ENCODE results near the gene PLXDC1. TPM values are rescaled to one million over a fixed set of nuclear protein-coding genes. Genes with fewer than 3 reads are reported as not detected.

PLXDC1 gene
- total RNA-seq, 6 experiments from 2014 or later = 0.11 to 1.6 (median 0.54) TPM

DNA sequence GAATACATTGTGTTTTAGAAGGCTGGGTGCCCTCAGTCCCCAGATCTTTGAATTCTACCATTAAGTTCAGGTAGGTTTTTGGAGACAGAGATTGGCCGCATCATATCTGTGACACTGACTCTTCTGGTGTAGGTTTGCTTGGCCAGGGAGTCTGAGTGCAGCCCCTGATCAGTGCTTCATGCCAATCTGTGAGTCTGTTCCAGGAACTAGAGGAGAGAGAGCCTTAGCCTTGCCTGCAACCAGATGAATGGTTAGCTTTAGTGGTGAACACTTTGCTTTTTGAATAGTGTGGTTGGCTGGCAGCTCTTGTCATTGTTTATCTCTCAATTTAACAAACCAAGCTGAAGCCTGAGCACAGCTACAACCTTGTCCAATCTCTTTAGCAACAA is 87.8 kb downstream of the PLXDC1 start:
- TF ChIP-seq, protein P1, sequence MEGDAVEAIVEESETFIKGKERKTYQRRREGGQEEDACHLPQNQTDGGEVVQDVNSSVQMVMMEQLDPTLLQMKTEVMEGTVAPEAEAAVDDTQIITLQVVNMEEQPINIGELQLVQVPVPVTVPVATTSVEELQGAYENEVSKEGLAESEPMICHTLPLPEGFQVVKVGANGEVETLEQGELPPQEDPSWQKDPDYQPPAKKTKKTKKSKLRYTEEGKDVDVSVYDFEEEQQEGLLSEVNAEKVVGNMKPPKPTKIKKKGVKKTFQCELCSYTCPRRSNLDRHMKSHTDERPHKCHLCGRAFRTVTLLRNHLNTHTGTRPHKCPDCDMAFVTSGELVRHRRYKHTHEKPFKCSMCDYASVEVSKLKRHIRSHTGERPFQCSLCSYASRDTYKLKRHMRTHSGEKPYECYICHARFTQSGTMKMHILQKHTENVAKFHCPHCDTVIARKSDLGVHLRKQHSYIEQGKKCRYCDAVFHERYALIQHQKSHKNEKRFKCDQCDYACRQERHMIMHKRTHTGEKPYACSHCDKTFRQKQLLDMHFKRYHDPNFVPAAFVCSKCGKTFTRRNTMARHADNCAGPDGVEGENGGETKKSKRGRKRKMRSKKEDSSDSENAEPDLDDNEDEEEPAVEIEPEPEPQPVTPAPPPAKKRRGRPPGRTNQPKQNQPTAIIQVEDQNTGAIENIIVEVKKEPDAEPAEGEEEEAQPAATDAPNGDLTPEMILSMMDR (IDR thresholded peaks at IDR 0.05) = no peak
- TF ChIP-seq POLR2A (IDR thresholded peaks at IDR 0.05) = no peak
- intact Hi-C loops (cut with DNase I) = no loop called here
- H3K4me1 ChIP-seq = peaks cover 0 to 6% (median 2%) of the 10 kb centered on the region in 4 donors
- H3K36me3 ChIP-seq = no peaks in the 10 kb centered on the region
- H3K9me3 ChIP-seq = no peaks in the 10 kb centered on the region
- DNase-seq (no peak), ATAC-seq (no peak)
- H3K27ac ChIP-seq = no peak overlapping the region
- H3K4me3 ChIP-seq = no peak overlapping the region
- no peaks in the 10 kb centered on the region for H3K27me3 ChIP-seq
- no CpG with 5 or more reads among the region's 1 CpG for whole genome bisulfite sequencing (ENCODE audit: insufficient coverage, low coverage, low lambda C conversion rate, missing lambda C conversion rate)

GRCh38 chr17:39062846-39063680 is 88.4 kb downstream of the PLXDC1 start:
- intact Hi-C loops (cut with DNase I) = no loop called here
- no peak for ATAC-seq
- WGBS (ENCODE audit: insufficient coverage, low coverage, low lambda C conversion rate, missing lambda C conversion rate) = 53% methylated on average over 8 of the region's 8 CpGs
- Histone ChIP-seq H3K27ac (no peak overlapping the region), H3K27me3 (no peaks in the 10 kb centered on the region), H3K9me3 (no peaks in the 10 kb centered on the region), H3K36me3 (no peaks in the 10 kb centered on the region), H3K4me1 (peaks cover 0 to 11% (median 3%) of the 10 kb centered on the region in 4 donors), H3K4me3 (no peak overlapping the region)
- DNase-seq = no peak
- TF ChIP-seq POLR2A (IDR thresholded peaks at IDR 0.05) = no peak
- TF ChIP-seq, protein P1 (IDR thresholded peaks at IDR 0.05) = no peak

GRCh38 chr17:39058524-39058923 is 92.9 kb downstream of the PLXDC1 start:
- ATAC-seq = peak; percentile 60 to 80 (median 72)
- peak in 1 of 3 donors; percentile 54 for DNase-seq
- Histone ChIP-seq H3K27me3 (no peaks in the 10 kb centered on the region), H3K9me3 (no peaks in the 10 kb centered on the region), H3K36me3 (no peaks in the 10 kb centered on the region), H3K4me1 (peaks cover 0 to 19% (median 3%) of the 10 kb centered on the region in 4 donors), H3K4me3 (no peak overlapping the region), H3K27ac (peak overlapping the region in 1 of 3 donors; percentile 43)
- intact Hi-C loops (cut with DNase I) = no loop called here
- no peak for TF ChIP-seq POLR2A (IDR thresholded peaks at IDR 0.05)
- TF ChIP-seq, protein P1 (IDR thresholded peaks at IDR 0.05) = no peak
- WGBS (ENCODE audit: insufficient coverage, low coverage, low lambda C conversion rate, missing lambda C conversion rate) = 50% methylated on average over 5 of the region's 5 CpGs

DNA sequence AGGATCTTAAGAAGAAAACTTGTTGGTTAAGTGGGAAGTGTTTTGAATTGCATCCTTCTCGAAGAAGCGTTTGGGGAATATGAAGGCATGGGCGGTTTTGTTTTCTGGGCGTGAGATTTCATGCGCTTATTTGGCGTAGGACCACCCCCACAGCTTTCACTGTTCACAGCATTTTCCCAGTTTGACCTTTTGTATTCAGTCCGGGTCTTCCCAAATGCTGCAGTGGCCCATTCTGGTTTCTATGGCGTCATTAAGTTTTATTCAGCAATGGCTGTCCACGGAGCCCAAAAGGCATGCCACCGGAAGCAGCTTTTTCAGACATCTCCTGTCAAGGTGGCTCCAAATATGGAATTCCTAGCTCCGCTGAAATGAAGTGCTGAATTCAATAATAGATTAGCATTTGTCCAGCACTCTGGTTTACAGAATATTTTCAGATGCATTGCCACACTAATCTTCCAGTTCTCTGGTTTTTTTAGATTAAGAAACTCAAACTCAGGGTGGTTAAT is 93.7 kb downstream of the PLXDC1 start:
- peak overlapping the region in 1 of 3 donors; percentile 61 for H3K4me3 ChIP-seq
- WGBS (ENCODE audit: insufficient coverage, low coverage, low lambda C conversion rate, missing lambda C conversion rate) = 81% methylated on average over 11 of the region's 11 CpGs
- TF ChIP-seq POLR2A (IDR thresholded peaks at IDR 0.05) = no peak
- TF ChIP-seq, protein P1 (IDR thresholded peaks at IDR 0.05) = no peak
- H3K27ac ChIP-seq = peak overlapping the region in 1 of 3 donors; percentile 43
- no peaks in the 10 kb centered on the region for H3K9me3 ChIP-seq
- DNase-seq (peak in 1 of 3 donors; percentile 22), ATAC-seq (no peak)
- no peaks in the 10 kb centered on the region for H3K36me3 ChIP-seq
- H3K4me1 ChIP-seq = peaks cover 0 to 19% (median 3%) of the 10 kb centered on the region in 4 donors
- intact Hi-C loops (cut with DNase I) = no loop called here
- H3K27me3 ChIP-seq = no peaks in the 10 kb centered on the region

Measured in right lobe of liver (tissue), 6 donors.